Stimulated activated CD4-positive, alpha-beta T cell treated with anti-CD3 and anti-CD28 coated beads, Interleukin-4, amount 100 ng/mL, for 1 hour (primary cell): ENCODE measurements around the gene SELE.
"Not testable (repeated sequence)": the region's sequence is repeated elsewhere in the genome, so short reads cannot be mapped to it uniquely, and the experiment has no call there.

Experiments
- DNase-seq: peaks from one replicate; pipeline ENCODE4 v3.0.0-alpha.2; 2020

SELE gene

DNA sequence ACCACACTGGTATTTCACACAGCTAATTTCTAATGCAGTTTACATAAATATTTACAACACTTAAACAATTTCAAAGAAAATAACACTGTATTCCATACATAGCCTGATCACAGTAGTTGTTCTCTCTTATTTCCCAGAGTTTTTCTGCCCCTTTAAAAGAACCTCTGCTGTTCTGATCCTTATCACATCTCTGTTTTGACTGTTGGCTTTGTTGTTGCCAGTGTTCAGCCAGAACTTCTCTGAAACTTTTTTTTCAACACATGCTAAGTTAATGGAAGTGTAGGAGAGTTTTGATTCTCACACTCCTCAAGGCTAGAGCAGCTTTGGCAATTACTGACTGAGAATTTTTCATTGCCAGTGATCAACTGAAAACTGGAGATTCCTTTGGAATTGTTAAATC, 11.1 kb downstream of the SELE start:
- DNase-seq = no peak

DNA sequence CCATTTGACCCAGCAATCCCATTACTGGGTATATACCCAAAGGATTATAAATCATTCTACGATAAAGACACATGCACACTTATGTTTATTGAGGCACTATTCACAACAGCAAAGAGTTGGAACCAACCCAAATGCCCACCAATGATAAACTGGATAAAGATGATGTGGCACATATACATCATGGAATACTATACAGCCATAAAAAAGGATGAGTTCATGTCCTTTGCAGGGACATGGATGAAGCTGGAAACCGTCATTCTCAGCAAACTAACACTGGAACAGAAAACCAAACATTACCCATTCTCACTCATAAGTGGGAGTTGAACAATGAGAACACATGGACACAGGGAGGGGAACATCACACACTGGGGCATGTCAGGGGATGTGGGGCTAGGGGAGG, 18.8 kb downstream of the SELE start:
- DNase-seq = not testable (repeated sequence)

DNA sequence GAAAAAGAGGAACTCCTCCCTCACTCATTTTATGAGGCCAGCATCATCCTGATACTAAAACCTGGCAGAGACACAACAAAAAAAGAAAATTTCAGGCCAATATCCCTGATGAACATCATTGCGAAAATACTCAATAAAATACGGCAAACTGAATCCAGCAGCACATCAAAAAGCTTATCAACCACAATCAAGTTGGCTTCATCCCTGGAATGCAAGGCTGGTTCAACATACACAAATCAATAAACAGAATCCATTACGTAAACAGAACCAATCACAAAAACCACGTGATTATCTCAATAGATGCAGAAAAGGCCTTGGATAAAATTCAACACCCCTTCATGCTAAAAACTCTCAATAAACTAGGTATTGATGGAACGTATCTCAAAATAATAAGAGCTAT, 20.8 kb downstream of the SELE start:
- not testable (repeated sequence) for DNase-seq

DNA sequence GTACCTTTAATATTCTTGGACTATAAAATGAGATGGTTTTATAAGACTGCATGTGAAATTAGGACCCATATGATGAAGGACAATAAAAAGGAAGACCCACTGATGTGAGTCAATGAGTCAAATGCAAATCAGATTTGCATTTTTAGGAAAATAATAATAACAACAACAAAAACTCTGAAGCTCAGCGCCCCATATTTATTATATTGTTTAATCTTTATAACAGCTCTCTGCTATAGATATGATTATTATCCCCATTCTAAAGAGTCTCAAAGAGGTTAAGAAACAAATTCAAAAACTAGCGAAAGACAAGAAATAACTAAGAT, 21.6 kb downstream of the SELE start:
- DNase-seq = no peak

DNA sequence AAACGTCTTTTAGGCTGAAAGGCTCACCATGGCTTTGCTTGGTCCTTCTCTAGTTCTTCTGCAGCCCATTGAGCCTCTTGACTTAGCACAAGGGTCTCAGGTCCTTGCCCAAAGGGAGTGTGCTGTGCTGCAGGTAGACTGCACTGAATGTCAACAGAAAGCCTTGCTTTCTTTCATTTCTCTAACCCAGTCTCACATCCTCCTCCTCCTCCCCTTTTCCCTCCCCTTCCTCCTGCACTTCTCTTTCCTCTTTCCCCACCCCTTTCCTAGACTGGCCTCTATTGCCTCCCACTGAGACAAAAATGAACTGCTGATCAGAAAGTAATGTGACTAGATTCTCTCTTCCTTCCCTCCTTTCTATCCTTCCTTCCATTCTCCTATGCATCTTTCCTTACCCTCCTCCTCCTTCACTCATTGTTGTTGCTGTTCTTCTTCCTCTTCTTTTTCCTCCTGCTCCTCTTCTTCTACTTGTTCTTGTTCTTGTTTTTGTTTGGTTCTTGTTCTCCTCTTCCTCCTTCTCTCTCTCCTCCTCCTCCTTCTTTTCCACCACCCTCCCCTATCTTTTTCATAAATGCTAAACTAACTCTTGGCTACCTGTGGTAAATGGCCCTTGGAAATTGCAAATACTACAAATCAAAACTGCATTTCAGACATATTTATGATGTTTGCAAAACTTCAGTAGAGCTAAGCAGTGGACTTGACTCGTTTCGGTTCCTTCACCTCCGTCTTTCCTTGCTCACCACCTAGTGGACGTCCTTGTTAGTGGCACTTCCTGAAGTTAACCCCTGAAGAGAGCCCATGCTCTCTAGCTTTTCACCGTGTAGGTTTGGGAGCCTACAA, 22.2 kb downstream of the SELE start, which contains the start of gene SELL:
TSS of gene SELL (minus strand) at position 152 of the 840 bp plus-strand sequence. CDS start at position 30, 122 bp downstream.
- DNase-seq = peak; percentile 68

DNA sequence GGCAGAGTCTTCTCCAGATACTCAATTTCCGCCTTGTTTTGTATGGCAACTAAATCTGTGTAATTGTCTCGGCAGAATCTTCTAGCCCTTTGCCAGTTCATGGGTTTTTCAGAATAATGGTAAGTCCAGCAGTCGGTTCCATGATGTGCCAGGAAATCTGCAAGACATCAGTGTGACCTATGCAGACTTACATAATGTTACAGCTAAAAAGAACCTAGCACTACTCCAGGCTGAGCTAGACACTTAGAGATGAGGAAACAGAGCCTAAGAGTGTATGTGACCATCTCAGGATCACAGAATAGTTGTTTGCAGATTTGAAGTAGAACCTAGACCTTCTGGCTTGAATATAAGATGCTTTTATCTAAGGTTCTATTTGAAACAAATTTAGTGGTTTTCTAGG, 25.2 kb downstream of the SELE start:
- no peak for DNase-seq

DNA sequence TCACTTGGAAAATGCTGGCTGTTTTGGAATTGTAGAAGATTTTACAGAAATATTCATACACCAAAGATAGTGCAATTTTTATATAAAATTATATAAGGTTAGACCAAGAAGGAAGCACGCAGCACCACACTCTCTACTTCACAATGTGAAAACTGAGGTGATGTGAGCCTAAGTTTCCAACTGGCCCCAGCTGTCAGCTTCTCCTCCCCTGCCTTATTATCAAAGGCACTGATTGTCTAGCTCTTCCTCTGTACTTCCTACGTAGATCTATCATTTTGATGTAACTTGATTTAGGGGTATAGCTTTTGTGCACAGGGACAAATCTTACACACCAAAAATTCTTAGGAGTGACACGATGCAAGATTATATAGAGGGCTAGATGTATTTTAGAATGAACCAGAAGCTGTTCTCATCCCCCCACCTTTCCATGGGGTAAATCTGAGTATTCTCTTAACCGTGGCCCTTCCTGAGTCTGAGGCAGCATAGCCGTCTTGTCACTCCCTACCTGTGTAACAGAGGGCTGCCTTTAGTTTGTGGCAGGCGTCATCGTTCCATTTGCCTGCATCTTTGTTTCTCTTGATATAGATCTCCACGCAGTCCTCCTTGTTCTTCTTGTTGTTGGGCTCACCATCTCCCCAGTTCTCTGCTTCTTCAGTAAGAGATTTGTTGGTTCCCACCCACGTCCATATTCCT, 25.8 kb downstream of the SELE start:
- DNase-seq = no peak

DNA sequence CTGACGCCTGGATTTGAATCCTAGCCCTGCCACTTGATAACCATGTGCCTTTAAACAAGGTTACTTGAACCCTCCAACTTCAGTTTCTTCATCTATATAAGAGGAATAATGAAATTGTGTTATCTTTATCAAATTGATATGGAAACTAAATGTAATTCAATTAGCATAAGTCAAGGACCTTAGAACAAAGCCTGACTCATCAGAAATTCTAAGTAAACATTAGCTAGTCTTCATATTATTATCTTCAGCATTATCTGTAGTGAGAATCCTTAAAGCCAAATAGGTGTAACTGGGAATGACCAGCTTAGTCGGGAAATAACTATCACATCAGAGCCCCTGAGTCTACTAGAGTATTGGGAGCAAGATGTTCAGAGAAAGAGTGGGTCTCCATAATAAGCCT, 29.1 kb downstream of the SELE start:
- DNase-seq = no peak

DNA sequence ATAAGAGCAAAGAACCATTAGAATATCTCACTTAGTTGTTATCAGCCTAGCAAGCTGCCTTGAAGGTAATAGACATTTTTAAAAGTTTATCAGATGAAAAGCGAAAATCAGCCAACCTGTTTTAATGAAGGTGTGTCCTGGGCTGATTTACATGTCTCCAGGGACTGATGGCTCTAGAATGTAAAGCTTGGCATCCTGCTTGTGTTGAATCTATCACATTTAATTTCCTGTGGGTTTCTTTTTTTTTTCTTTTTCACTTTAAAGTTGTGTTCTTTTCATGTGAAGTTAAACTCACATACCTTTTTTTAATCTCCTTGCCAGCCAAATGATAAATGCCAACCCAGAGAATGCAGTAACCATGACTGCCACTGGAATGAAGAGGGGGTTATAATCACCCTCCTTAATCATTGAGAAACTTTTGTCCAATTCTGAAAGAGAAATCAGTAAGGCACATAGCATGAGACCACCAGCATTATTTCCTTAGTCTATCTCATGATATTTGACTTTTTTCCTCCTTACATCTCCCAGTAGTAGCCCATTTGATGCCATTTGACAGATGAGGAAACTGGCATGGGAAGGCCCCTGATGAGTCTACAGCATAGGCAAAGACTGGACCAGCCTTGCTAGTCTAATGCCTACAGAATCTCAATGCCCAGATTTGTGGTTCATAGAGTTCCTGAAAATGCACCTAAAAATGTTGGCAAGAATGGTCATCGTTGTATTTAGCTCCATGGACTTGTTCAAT, 32.4 kb downstream of the SELE start:
- no peak for DNase-seq

DNA sequence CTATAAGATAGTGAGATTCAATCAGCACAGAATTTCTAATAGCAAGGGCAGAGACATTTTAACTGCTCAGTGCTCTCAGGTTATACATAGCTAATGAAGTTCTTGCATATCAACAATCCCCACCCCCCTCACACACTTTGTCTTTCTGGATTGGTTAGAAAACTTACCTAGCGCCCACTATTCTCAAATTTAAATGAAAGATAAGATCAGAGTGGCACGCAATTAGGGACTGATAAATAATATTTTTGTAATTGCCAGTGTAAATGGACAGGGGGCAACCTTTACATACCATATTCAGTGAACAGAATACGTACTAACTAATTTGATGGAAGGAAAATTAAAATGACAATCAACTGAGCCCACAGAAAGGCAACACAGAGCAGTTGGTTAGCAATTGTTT, 34.2 kb downstream of the SELE start:
- DNase-seq = no peak

DNA sequence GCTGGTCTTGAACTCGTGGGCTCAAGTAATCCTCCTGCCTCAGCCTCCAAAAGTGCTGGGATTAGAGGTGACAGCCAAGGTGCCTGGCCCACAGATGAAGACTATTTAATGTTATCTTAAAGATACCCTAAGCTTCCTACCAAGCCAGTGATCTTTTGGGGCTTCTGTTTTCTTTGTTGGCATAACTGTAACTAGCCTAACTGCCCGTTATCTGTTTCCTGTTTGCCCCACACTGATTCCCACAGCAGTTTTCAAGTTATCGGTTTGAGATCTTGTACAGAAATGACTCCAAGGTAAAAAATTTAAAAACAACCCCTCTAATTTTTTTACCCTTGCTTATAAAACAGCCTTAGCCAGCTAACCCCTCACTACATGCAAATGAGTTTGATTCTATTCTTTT, 34.9 kb downstream of the SELE start:
- DNase-seq = no peak

DNA sequence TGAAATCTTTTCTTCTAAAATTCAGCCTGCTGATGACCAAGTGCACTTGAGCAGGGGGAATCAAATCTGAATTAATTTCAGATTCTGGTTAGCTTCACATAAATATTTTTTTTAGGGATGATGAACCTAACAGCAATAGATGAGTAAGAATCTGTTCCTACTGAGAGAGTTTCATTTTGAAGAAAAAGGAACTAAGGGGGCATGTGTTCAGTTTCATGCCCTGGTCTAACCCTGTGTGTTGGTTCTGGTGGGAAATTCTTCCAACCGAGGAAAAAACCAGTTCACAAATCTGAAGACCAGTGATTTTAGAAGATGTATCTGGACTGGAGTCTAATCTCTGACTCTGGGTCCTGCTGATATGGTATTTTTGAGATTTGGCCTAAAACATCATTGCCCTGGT, 36.1 kb downstream of the SELE start:
- DNase-seq = no peak

DNA sequence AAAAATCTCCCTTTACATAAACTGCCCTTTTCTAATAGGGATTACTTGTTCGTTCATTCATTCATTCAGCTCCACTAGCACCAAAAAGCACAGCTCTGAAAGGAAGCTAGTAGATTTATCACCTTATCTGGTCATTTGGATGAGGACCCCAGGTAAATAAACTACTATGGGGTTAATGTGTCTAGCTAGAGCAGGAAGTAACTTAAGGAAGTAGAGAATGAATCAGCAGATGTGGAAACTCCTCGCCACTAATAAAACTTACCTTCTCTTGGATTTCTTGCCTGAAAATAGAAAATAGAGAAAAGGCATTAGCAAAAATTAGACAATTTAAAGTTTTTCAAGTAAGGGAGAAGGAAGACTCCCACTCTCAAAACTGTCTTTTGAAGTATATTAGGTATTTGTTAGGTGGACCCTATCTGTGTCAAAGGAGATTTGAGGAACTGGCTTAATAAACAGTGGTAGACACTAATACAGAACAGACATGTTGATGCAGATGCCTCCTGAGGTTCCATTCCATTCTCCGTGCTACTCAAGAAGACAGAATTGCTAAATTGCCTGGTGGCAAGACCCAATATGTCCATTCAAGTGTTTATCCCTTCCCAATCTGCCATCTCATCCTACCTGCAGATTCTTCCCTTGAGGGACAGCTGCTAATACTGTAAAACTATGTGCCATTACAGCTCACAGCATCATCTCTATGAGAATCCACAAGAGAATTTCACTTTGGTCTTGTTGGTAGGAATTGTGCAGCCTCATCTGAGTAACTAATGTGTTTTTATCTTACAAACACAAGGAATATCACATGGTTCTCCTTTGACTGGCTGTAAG, 37.4 kb downstream of the SELE start:
- no peak for DNase-seq

DNA sequence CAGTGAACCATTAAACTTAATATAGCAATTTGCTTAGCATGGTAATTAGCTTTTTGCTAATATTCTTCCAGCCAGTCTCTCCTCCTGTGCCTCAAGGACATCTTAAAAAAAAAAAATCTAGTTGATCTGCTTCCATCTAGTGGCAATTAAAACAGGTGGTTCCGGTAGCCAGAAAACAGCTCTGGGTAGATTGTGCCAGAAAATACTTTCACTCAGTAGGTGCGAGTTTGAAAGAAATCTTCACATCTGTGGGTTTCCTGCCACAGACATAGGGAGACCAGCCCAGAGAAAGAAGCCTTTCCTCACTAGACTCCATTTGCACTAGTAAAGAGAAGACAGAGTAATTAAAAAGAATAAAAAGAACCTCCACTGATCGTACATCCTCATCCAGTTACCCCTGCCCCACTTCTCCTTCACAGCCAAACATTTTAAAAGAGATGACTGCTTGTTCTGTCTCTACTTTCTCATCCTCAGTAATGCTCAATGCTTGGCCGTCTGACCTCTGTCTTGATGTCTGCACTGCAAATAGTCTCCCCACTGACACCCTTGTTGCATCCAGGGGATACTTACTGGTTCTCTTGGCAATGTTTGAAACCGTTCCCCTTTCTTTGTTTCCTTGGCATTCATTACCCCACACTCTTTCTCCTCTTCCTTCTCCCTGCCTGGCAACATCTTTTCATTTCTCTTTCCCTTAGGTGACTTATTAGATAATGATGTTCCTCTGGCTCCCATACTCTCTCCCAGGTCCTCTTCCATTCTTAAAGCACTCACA, 39.4 kb downstream of the SELE start:
- no peak for DNase-seq

DNA sequence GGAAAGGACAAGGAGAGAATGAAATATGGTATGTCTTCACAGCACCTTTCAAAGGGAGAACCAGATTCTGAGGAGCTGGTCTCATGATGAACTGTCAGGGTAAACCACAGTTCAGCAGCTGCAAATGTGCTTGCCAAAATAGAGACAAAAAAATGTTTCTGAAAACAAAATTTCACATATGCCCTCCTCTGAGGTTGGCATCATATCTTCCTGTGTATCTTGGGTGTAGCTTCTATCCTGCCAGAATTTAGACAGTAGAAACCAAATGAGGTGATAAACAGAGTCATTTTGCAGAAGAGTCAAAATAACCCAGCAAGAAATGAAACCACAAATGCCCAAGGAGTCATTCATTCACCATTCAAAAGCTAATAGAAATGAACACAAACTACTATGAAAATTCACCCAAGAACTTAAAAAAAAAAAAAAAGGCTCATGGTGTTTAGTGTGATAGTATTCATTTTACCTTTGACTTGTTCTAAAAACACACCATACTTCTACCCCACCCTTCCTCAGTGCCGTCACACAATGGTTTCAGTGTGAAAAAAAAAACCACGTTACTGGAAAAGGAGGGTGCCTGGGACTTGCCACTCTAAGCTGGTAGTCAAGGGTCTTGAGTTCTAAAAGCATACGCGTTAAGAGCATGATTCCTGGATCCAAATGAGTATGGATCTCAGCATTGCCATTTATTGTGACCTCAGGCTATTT, 41.0 kb downstream of the SELE start:
- DNase-seq = no peak

DNA sequence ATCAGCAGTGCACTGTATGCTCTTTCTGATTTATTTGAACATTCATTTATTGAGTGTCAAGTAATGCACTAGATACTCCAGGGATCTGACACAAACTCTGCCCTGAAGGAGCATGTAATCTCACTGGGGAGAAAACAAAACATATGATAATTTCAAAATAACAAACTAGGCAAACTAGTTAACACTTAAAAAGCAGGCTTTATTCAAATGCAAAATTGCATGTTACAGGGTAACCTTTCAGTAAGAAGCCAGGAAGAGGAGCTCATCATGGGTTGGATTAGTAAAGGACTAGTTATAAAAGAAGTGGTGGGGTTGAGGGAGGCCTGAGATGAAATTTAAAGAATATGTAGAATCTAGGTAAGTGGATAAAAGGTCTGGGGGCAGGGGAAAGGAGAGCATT, 43.4 kb downstream of the SELE start:
- no peak for DNase-seq

DNA sequence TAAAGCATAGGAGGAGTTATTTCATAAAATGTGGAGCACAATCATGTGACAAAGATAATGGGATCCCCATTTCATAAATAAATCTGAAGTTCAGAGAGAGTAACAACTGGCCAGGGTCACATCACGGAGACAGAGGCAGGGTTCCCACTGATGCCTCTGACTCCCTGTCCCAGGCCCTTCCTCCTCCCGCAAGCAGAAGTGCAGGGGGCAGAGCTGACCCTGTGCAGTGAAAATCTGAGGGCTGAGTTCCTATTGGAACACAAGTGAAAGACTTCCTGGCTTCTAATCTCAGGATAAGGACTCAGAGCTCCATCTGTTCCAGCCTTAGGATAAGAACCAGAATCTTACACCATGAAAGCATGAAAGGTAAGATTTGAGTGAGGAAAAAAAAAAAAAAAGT, 44.5 kb downstream of the SELE start:
- no peak for DNase-seq

DNA sequence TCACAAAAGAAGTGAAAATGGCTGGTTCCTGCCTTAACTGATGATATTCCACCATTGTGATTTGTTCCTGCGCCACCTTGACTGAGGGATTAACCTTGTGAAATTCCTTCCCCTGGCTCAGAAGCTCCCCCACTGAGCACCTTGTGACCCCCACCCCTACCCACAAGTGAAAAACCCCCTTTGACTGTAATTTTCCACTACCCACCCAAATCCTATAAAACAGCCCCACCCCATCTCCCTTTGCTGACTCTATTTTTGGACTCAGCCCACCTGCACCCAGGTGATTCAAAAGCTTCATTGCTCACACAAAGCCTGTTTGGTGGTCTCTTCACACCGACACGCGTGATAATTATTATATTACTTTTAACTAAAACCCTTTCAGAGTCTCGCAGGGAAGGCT, 45.5 kb downstream of the SELE start:
- not testable (repeated sequence) for DNase-seq

DNA sequence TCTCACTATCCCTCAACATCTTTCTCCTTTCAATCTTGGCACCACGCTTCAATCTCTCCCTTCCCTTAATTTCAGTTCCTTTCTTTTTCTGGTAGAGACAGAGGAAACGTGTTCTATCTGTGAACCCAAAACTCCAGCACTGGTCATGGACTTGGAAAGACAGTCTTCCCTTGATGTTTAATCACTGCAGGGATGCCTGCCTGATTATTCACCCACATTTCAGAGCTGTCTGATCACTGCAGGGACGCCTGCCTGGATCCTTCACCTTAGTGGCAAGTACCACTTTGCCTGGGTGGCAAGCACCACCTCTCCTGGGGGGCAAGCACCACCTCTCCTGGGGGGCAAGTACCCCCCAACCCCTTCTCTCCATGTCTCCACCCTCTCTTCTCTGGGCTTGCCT, 50.2 kb downstream of the SELE start:
- no peak for DNase-seq

DNA sequence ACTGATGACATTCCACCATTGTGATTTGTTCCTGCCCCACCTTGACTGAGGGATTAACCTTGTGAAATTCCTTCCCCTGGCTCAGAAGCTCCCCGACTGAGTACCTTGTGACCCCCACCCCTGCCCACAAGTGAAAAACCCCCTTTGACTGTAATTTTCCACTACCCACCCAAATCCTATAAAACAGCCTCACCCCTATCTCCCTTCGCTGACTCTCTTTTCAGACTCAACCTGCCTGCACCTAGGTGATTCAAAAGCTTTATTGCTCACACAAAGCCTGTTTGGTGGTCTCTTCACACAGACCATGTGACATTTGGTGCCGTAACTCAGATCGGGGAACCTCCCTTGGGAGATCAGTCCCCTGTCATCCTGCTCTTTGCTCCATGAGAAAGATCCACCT, 50.7 kb downstream of the SELE start:
- not testable (repeated sequence) for DNase-seq

DNA sequence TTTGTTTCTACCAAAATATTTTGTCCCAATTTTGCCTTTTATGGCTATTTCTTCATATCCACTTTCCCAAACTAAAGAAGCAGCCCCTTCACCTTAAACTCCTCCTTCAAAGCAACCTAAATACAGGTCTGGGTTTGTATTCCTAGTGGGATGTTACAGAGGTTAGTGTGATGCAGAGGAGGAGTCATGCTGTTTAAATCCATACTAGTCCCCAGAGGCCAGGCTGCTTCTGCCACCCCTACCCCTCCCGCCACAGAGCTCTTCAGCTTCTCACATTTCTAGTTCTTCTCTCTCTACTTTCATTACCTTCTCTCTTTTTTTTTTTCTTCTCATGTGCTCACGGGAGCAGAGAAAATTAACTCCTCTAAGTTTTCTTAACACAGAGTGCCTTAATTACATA, 51.8 kb downstream of the SELE start:
- no peak for DNase-seq

DNA sequence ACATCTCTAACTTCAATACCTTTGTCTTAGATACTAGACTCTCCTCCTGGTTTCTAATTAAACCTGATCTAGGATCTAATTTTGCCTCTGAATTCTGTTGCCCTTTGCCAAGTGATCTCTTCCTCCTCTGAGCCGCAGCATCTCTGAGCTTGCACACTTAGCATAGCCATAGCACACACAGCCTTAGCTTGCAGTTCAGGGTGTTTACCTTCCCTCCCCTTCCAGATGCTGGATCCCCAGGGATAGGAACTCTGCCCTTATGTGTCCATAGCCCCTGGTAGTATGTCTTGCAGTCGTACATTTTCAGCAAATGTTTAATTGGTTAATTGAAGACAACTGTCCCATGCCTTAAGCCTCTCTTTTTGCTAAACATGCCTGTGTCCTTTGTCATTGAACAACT, 52.7 kb downstream of the SELE start:
- DNase-seq = no peak
